HG03175 (cell line): ENCODE results near the gene CADM1.

ENCODE experiments used
- ATAC-seq: cut with Tn5 transposase; IDR thresholded peaks from one replicate; pipeline ENCODE4 v1.9.1; 2021; ENCODE audit warnings: mild to moderate bottlenecking, moderate library complexity; ENCODE audit not compliant: unreplicated experiment

The CADM1 gene

GRCh38 chr11:115162919-115163318, 341.3 kb downstream of the CADM1 start:
- no peak for ATAC-seq

GRCh38 chr11:115161876-115162275, 342.3 kb downstream of the CADM1 start:
- ATAC-seq, result no peak

- ATAC-seq, result no peak
Measured at GRCh38 chr11:115159207-115159606, 345.0 kb downstream of the CADM1 start.

GRCh38 chr11:115158053-115158452, 346.2 kb downstream of the CADM1 start:
- ATAC-seq, result no peak

- no peak for ATAC-seq
Measured at GRCh38 chr11:115157247-115157646, 347.0 kb downstream of the CADM1 start.

GRCh38 chr11:115155978-115156377, 348.2 kb downstream of the CADM1 start:
- no peak for ATAC-seq

- ATAC-seq, result no peak
Measured at GRCh38 chr11:115155320-115155719, 348.9 kb downstream of the CADM1 start.

GRCh38 chr11:115154355-115154736, 349.9 kb downstream of the CADM1 start:
- ATAC-seq, result no peak

GRCh38 chr11:115153731-115154354, 350.4 kb downstream of the CADM1 start:
- no peak for ATAC-seq

- ATAC-seq, result no peak
Measured at GRCh38 chr11:115153135-115153534, 351.1 kb downstream of the CADM1 start.

- no peak for ATAC-seq
Measured at GRCh38 chr11:115151010-115151409, 353.2 kb downstream of the CADM1 start.

GRCh38 chr11:115148691-115149090, 355.5 kb downstream of the CADM1 start:
- no peak for ATAC-seq

- no peak for ATAC-seq
Measured at GRCh38 chr11:115148101-115148500, 356.1 kb downstream of the CADM1 start.

GRCh38 chr11:115147243-115147807, 356.9 kb downstream of the CADM1 start:
- ATAC-seq, result no peak

- ATAC-seq, result no peak
Measured at GRCh38 chr11:115146425-115146824, 357.8 kb downstream of the CADM1 start.

- ATAC-seq, result no peak
Measured at GRCh38 chr11:115145324-115145723, 358.9 kb downstream of the CADM1 start.

GRCh38 chr11:115144914-115145313, 359.3 kb downstream of the CADM1 start:
- ATAC-seq, result no peak

GRCh38 chr11:115144014-115144413, 360.2 kb downstream of the CADM1 start:
- ATAC-seq, result no peak

- no peak for ATAC-seq
Measured at GRCh38 chr11:115141231-115142114, 362.7 kb downstream of the CADM1 start.

- no peak for ATAC-seq
Measured at GRCh38 chr11:115135936-115136335, 368.3 kb downstream of the CADM1 start.

- no peak for ATAC-seq
Measured at GRCh38 chr11:115134926-115135325, 369.3 kb downstream of the CADM1 start.
